Measurements from ENCODE around the gene SEMA7A.

The SEMA7A gene

GRCh38 chr15:74412159-74412558, 21.6 kb downstream of the SEMA7A start:
- H3K4me2 ChIP-seq (ENCODE audit: low read length) = no peak overlapping the region

GRCh38 chr15:74411686-74412085, 22.1 kb downstream of the SEMA7A start:
- Histone ChIP-seq H3K9me2 (ENCODE audit: low read depth, low read length) (no peaks in the 10 kb centered on the region), H3K27ac (ENCODE audit: low read depth, low read length, poor library complexity, severe bottlenecking) (no peak overlapping the region), H3K4me1 (ENCODE audit: insufficient read depth, low read length, severe bottlenecking) (no peaks in the 10 kb centered on the region), H3K36me3 (ENCODE audit: insufficient read depth, low read length) (no peaks in the 10 kb centered on the region), H3K9ac (ENCODE audit: low read length) (no peak overlapping the region), H4K20me1 (ENCODE audit: insufficient read depth, low read length) (no peaks in the 10 kb centered on the region), H3K27me3 (ENCODE audit: insufficient read depth, low read length) (0 out of 2 replicates have a peak, but pooled peaks cover 9% of the 10 kb centered on the region), H3F3A (ENCODE audit: insufficient read depth, low read length) (no peaks in the 10 kb centered on the region), H3K4me3 (ENCODE audit: low read depth, low read length, poor library complexity, severe bottlenecking) (no peak overlapping the region), H3K4me2 (ENCODE audit: low read length) (no peak overlapping the region), H2AFZ (ENCODE audit: low read length) (no peak overlapping the region), H3K79me2 (ENCODE audit: insufficient read depth, low read length) (no peaks in the 10 kb centered on the region), H3K9me3 (ENCODE audit: low read length) (no peaks in the 10 kb centered on the region)
- no peak for TF ChIP-seq EZH2 (IDR thresholded peaks at IDR 0.05; ENCODE audit: borderline replicate concordance, low read length)
- TF ChIP-seq, protein P1, sequence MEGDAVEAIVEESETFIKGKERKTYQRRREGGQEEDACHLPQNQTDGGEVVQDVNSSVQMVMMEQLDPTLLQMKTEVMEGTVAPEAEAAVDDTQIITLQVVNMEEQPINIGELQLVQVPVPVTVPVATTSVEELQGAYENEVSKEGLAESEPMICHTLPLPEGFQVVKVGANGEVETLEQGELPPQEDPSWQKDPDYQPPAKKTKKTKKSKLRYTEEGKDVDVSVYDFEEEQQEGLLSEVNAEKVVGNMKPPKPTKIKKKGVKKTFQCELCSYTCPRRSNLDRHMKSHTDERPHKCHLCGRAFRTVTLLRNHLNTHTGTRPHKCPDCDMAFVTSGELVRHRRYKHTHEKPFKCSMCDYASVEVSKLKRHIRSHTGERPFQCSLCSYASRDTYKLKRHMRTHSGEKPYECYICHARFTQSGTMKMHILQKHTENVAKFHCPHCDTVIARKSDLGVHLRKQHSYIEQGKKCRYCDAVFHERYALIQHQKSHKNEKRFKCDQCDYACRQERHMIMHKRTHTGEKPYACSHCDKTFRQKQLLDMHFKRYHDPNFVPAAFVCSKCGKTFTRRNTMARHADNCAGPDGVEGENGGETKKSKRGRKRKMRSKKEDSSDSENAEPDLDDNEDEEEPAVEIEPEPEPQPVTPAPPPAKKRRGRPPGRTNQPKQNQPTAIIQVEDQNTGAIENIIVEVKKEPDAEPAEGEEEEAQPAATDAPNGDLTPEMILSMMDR (IDR thresholded peaks at IDR 0.05; ENCODE audit: low read length) = no peak

More at GRCh38 chr15:74412159-74412558, 21.6 kb downstream of the SEMA7A start:
- H3F3A ChIP-seq (ENCODE audit: insufficient read depth, low read length) = no peaks in the 10 kb centered on the region
- H3K27me3 ChIP-seq (ENCODE audit: insufficient read depth, low read length) = 0 out of 2 replicates have a peak, but pooled peaks cover 9% of the 10 kb centered on the region
- no peak overlapping the region for H3K27ac ChIP-seq (ENCODE audit: low read depth, low read length, poor library complexity, severe bottlenecking)
- H2AFZ ChIP-seq (ENCODE audit: low read length) = no peak overlapping the region
- no peak for TF ChIP-seq EZH2 (IDR thresholded peaks at IDR 0.05; ENCODE audit: borderline replicate concordance, low read length)
- TF ChIP-seq, protein P1 (IDR thresholded peaks at IDR 0.05; ENCODE audit: low read length) = no peak
- no peaks in the 10 kb centered on the region for H3K9me3 ChIP-seq (ENCODE audit: low read length)
- no peak overlapping the region for H3K9ac ChIP-seq (ENCODE audit: low read length)
- no peaks in the 10 kb centered on the region for H3K4me1 ChIP-seq (ENCODE audit: insufficient read depth, low read length, severe bottlenecking)
- no peaks in the 10 kb centered on the region for H4K20me1 ChIP-seq (ENCODE audit: insufficient read depth, low read length)
- no peaks in the 10 kb centered on the region for H3K9me2 ChIP-seq (ENCODE audit: low read depth, low read length)
- H3K4me3 ChIP-seq (ENCODE audit: low read depth, low read length, poor library complexity, severe bottlenecking) = no peak overlapping the region
- no peaks in the 10 kb centered on the region for H3K79me2 ChIP-seq (ENCODE audit: insufficient read depth, low read length)
- H3K36me3 ChIP-seq (ENCODE audit: insufficient read depth, low read length) = no peaks in the 10 kb centered on the region

DNA sequence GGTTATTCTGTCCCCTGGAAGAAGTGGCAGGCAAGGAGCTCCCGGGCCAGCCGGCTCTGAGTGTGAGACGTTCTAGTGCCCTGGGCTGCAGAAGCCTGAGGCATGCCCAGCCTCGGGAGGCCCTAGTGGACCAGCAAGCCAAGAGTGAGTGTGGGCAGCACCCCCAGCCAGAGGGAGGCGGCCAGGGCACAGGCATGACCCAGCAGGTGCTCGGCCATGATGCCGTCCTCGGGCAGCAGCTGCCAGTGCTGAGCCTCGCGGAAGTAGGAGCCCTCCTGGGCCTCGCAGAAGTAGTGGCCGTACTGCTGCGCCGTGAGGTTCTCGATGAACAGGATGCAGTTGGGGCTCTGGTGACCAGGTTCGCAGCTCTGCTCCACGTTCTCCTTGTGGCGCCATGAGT, 23.3 kb downstream of the SEMA7A start:
- H3K4me2 ChIP-seq (ENCODE audit: low read length) = no peak overlapping the region
- H3K9me2 ChIP-seq (ENCODE audit: low read depth, low read length) = no peaks in the 10 kb centered on the region
- TF ChIP-seq, protein P1 (IDR thresholded peaks at IDR 0.05; ENCODE audit: low read length) = no peak
- no peak for TF ChIP-seq EZH2 (IDR thresholded peaks at IDR 0.05; ENCODE audit: borderline replicate concordance, low read length)
- no peaks in the 10 kb centered on the region for H4K20me1 ChIP-seq (ENCODE audit: insufficient read depth, low read length)
- no peak overlapping the region for H3K9ac ChIP-seq (ENCODE audit: low read length)
- no peaks in the 10 kb centered on the region for H3K9me3 ChIP-seq (ENCODE audit: low read length)
- H3K4me1 ChIP-seq (ENCODE audit: insufficient read depth, low read length, severe bottlenecking) = no peaks in the 10 kb centered on the region
- H3K27ac ChIP-seq (ENCODE audit: low read depth, low read length, poor library complexity, severe bottlenecking) = no peak overlapping the region
- H3F3A ChIP-seq (ENCODE audit: insufficient read depth, low read length) = no peaks in the 10 kb centered on the region
- 0 out of 2 replicates have a peak, but pooled peaks cover 14% of the 10 kb centered on the region for H3K27me3 ChIP-seq (ENCODE audit: insufficient read depth, low read length)
- no peak overlapping the region for H2AFZ ChIP-seq (ENCODE audit: low read length)
- H3K4me3 ChIP-seq (ENCODE audit: low read depth, low read length, poor library complexity, severe bottlenecking) = no peak overlapping the region
- no peaks in the 10 kb centered on the region for H3K36me3 ChIP-seq (ENCODE audit: insufficient read depth, low read length)
- H3K79me2 ChIP-seq (ENCODE audit: insufficient read depth, low read length) = no peaks in the 10 kb centered on the region
